ENCODE data around the gene SPDYE16.
"Not testable (repeated sequence)": the region's sequence is repeated elsewhere in the genome, so short reads cannot be mapped to it uniquely, and the experiment has no call there.

Gene SPDYE16

DNA sequence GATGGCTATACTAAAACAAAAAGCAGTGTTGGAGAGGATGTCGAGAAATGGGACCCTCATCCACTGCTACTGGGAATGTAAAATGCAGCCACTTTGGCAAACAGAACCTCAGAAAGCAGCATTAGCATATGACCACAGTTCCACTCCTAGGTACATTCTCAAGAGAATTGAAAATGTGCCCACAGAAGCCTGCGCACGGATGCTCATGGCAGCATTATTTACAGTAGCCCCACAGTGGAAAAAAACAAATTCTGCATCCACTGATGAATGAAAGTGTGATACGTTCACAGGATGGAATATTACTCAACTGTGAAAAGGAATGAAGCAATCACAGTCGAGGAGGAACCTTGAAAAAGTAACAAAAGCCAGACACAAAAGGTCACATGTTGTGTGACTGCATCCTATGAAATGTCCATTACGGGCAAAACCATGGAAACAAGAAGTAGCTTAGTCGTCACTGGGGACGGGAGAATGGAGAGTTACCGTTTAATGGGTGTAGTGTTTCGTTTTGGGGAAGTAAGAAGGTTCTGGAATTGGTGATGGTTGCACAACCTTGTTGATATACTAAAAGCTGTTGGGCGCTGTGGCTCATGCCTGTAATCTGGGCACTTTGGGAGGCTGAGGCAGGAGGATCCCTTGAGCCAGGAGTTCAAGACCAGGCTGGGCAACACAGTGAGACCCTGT is 35.2 kb downstream of the SPDYE16 start:
- H3K4me1 ChIP-seq (ENCODE audit: control insufficient read depth, low read depth, low read length) = peaks cover 9% of the 10 kb centered on the region
- H3K4me3 ChIP-seq (ENCODE audit: low read length) = no peak overlapping the region
- H3K9ac ChIP-seq (ENCODE audit: low read length) = no peak overlapping the region
- no peak overlapping the region for H3K27ac ChIP-seq (ENCODE audit: low read length)
- H3K27me3 ChIP-seq (ENCODE audit: control insufficient read depth, insufficient read depth, low read length) = no peaks in the 10 kb centered on the region
- no peaks in the 10 kb centered on the region for H3K9me3 ChIP-seq (ENCODE audit: control insufficient read depth, low read depth, low read length)
- no peaks in the 10 kb centered on the region for H3K36me3 ChIP-seq (ENCODE audit: control insufficient read depth, low read depth, low read length)

DNA sequence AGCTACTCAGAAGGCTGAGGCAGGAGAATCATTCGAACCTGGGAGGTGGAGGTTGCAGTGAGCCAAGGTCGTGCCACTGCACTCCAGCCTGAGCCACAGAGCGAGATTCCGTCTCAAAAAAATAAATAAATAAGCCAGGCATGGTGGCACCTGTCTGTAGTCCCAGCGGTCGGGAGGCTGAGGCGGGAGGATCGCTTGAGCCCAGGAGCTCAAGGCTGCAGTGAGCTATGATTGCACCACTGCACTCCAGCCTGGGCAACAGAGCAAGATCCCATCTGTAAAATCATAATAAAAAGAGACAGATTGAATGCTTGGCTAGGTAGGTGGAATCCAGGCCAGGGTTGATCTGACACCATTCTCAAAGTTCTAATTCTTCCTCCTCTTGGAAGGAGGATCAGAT is 36.5 kb downstream of the SPDYE16 start:
- not testable (repeated sequence) for H3K36me3 ChIP-seq (ENCODE audit: control insufficient read depth, low read depth, low read length); H3K4me1 ChIP-seq (ENCODE audit: control insufficient read depth, low read depth, low read length)

GRCh38 chr7:76506081-76506440 is 37.0 kb downstream of the SPDYE16 start:
- Histone ChIP-seq H3K36me3 (ENCODE audit: control insufficient read depth, low read depth, low read length) (peaks cover under 1% of the 10 kb centered on the region), H3K9me3 (ENCODE audit: control insufficient read depth, low read depth, low read length) (no peaks in the 10 kb centered on the region), H3K4me3 (ENCODE audit: low read length) (no peak overlapping the region), H3K27me3 (ENCODE audit: control insufficient read depth, insufficient read depth, low read length) (no peaks in the 10 kb centered on the region), H3K27ac (ENCODE audit: low read length) (no peak overlapping the region), H3K4me1 (ENCODE audit: control insufficient read depth, low read depth, low read length) (peaks cover 9% of the 10 kb centered on the region), H3K9ac (ENCODE audit: low read length) (no peak overlapping the region)

More for the DNA sequence above, 36.5 kb downstream of the SPDYE16 start:
- H3K4me3 ChIP-seq (ENCODE audit: low read length); H3K27me3 ChIP-seq (ENCODE audit: control insufficient read depth, insufficient read depth, low read length); H3K9ac ChIP-seq (ENCODE audit: low read length); H3K9me3 ChIP-seq (ENCODE audit: control insufficient read depth, low read depth, low read length); H3K27ac ChIP-seq (ENCODE audit: low read length): not testable (repeated sequence)

DNA sequence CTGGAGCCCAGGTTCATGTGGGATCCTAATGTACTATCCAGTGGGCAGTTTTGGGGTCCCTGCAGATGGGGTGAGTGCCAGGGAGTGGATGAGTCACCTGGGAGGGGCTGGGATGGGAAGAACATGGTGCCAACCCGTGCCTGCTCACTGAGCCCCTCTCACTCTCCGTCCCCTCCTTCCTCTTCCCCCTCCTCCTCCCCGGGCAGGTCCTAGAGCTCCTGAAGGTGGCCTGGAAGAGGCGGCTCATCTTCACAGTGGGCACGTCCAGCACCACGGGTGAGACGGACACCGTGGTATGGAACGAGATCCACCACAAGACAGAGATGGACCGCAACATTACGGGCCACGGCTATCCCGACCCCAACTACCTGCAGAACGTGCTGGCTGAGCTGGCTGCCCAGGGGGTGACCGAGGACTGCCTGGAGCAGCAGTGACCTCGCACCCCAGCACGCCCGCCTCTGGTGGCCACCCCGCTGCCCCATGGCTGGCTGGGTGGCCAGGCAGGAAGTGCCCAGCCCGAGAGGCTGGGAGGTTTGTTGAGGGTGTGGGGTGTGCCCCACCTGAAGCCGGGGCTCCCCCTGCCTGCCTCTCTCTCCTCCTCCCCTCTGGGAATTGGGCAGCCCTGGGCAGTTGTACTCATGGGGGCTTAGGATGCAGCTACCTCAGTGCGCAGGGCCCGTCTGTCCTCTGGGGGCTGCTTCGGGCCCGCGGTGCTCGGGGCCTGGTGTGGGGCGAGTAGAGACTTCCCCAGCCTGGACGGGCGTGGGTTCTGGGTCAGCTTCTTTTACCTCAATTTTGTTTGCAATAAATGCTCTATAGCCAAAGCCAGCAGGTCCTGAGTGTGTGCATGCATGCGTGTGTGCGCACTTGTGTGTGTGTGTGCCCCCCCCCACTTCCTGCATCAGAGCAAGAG is 37.7 kb downstream of the SPDYE16 start:
- H3K4me1 ChIP-seq (ENCODE audit: control insufficient read depth, low read depth, low read length) = peaks cover 7% of the 10 kb centered on the region
- no peak overlapping the region for H3K27ac ChIP-seq (ENCODE audit: low read length)
- no peaks in the 10 kb centered on the region for H3K27me3 ChIP-seq (ENCODE audit: control insufficient read depth, insufficient read depth, low read length)
- H3K9ac ChIP-seq (ENCODE audit: low read length) = no peak overlapping the region
- no peaks in the 10 kb centered on the region for H3K9me3 ChIP-seq (ENCODE audit: control insufficient read depth, low read depth, low read length)
- no peak overlapping the region for H3K4me3 ChIP-seq (ENCODE audit: low read length)
- H3K36me3 ChIP-seq (ENCODE audit: control insufficient read depth, low read depth, low read length) = peaks cover 3% of the 10 kb centered on the region

DNA sequence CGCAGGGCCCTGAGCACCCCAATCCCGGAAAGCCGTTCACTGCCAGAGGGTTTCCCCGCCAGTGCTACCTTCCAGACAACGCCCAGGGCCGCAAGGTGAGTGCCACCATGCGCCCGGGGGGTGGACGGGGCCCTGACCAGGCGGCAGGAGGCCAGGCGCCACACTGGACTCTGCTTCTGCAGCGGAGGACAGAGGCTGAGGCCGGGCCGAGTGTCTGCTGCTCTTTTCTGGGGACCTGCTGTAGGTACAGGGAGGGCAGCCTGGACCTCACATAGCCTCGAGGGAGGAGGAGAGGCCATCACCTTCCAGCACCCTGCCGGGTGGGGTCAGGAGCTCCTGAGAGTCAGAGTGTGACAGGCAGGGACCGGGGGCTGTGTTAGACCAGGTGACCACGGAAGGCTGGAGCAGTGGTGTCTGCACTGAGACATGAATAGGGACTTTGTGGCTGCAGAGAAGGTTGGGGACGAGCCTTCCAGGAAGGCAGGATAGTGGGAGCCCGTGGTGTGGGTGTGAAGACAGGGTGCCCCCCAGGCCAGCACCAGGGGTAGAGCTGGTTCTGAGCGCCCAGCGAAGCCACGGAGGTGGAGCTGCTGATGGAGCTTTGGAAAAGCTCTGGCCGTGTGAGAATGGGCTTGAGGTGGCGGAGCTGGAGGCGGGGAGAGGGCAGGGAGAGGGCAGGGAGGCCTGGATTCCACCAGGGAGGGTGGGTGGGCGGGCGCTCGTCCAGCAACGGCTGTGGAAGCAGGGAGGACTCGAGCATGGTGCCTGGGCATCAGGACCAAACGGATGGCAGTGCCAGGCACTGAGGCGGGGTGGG is 38.5 kb downstream of the SPDYE16 start:
- not testable (repeated sequence) for H3K9ac ChIP-seq (ENCODE audit: low read length); H3K4me3 ChIP-seq (ENCODE audit: low read length); H3K9me3 ChIP-seq (ENCODE audit: control insufficient read depth, low read depth, low read length); H3K4me1 ChIP-seq (ENCODE audit: control insufficient read depth, low read depth, low read length); H3K27ac ChIP-seq (ENCODE audit: low read length); H3K27me3 ChIP-seq (ENCODE audit: control insufficient read depth, insufficient read depth, low read length); H3K36me3 ChIP-seq (ENCODE audit: control insufficient read depth, low read depth, low read length)

DNA sequence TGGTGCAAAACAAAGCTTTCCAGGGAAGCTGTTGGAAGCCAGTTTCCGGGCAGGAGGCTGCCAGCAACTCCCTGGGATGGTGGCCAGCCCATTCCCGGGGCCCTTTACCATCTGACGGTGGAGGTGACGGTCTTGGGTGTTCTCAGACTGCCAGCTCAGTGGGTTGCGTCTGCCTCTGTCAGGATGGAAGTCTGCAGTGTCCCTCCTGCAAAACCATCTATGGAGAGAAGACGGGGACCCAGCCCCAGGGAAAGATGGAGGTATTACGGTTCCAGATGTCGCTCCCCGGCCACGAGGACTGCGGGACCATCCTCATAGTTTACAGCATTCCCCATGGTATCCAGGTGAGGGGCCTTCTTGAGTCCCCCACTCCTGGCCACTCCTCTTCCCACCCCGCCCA is 39.9 kb downstream of the SPDYE16 start:
- not testable (repeated sequence) for H3K27ac ChIP-seq (ENCODE audit: low read length); H3K36me3 ChIP-seq (ENCODE audit: control insufficient read depth, low read depth, low read length); H3K9me3 ChIP-seq (ENCODE audit: control insufficient read depth, low read depth, low read length); H3K4me1 ChIP-seq (ENCODE audit: control insufficient read depth, low read depth, low read length); H3K9ac ChIP-seq (ENCODE audit: low read length); H3K4me3 ChIP-seq (ENCODE audit: low read length); H3K27me3 ChIP-seq (ENCODE audit: control insufficient read depth, insufficient read depth, low read length)

- H3K9ac ChIP-seq (ENCODE audit: low read length); H3K27ac ChIP-seq (ENCODE audit: low read length); H3K9me3 ChIP-seq (ENCODE audit: control insufficient read depth, low read depth, low read length); H3K27me3 ChIP-seq (ENCODE audit: control insufficient read depth, insufficient read depth, low read length); H3K36me3 ChIP-seq (ENCODE audit: control insufficient read depth, low read depth, low read length); H3K4me1 ChIP-seq (ENCODE audit: control insufficient read depth, low read depth, low read length); H3K4me3 ChIP-seq (ENCODE audit: low read length): not testable (repeated sequence)
Observed at GRCh38 chr7:76502836-76503235, 40.3 kb downstream of the SPDYE16 start.

DNA sequence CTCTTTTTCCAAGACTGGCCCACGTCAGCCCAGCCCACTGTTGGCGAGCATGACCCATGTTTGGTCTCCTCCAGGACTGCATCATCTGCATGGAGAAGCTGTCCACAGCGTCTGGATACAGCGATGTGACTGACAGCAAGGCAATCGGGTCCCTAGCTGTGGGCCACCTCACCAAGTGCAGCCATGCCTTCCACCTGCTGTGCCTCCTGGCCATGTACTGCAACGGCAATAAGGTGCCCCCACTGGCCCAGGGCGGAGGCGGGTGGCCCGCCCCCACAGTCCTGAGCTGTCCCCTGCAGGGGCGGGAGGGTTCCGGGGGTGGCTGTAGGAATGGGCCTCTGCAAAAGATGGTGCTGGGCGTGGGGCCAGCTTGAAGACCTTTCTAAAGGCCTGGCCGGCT is 40.9 kb downstream of the SPDYE16 start:
- H3K9me3 ChIP-seq (ENCODE audit: control insufficient read depth, low read depth, low read length); H3K27me3 ChIP-seq (ENCODE audit: control insufficient read depth, insufficient read depth, low read length); H3K27ac ChIP-seq (ENCODE audit: low read length); H3K36me3 ChIP-seq (ENCODE audit: control insufficient read depth, low read depth, low read length); H3K9ac ChIP-seq (ENCODE audit: low read length); H3K4me1 ChIP-seq (ENCODE audit: control insufficient read depth, low read depth, low read length); H3K4me3 ChIP-seq (ENCODE audit: low read length): not testable (repeated sequence)

GRCh38 chr7:76499924-76500241 is 43.2 kb downstream of the SPDYE16 start:
- not testable (repeated sequence) for H3K9ac ChIP-seq (ENCODE audit: low read length); H3K27me3 ChIP-seq (ENCODE audit: control insufficient read depth, insufficient read depth, low read length); H3K4me1 ChIP-seq (ENCODE audit: control insufficient read depth, low read depth, low read length); H3K36me3 ChIP-seq (ENCODE audit: control insufficient read depth, low read depth, low read length); H3K4me3 ChIP-seq (ENCODE audit: low read length); H3K27ac ChIP-seq (ENCODE audit: low read length); H3K9me3 ChIP-seq (ENCODE audit: control insufficient read depth, low read depth, low read length)

DNA sequence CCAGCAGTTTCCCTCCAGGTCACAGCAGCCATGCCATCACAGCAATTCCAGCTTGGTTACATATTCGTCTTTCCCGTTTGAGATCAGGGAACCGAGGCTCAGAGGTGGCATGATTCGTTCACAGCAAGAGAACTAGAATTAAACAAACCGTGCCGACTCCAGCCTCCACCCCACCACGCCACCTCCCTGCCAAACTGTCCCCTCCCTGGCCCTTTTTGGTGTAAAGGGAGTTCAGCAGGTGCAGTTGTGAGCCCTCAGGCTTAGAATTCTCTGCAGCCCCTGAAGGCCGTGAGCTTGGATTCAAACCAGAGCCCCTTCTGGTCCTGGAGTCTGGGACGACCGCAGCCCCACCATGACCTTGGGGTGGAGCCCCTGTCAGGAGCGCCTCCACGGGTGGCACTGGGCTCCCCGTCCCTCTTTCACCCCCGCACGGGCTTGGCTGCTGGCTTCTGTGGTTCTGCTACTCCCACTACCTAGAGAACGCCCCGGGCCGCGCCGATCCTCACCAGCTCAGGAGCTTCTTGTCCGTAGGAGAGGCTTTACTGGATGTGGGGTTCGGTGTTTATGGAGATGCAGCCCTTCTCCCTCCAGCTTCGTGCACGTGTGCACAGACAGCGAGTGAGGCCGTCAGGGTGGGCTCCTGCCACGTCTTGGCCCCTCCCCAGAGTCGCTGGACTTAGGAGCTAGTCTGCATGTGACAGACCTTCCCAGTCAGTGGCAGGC is 43.7 kb downstream of the SPDYE16 start:
- H3K9ac ChIP-seq (ENCODE audit: low read length); H3K9me3 ChIP-seq (ENCODE audit: control insufficient read depth, low read depth, low read length); H3K4me1 ChIP-seq (ENCODE audit: control insufficient read depth, low read depth, low read length); H3K27ac ChIP-seq (ENCODE audit: low read length); H3K4me3 ChIP-seq (ENCODE audit: low read length); H3K27me3 ChIP-seq (ENCODE audit: control insufficient read depth, insufficient read depth, low read length); H3K36me3 ChIP-seq (ENCODE audit: control insufficient read depth, low read depth, low read length): not testable (repeated sequence)

DNA sequence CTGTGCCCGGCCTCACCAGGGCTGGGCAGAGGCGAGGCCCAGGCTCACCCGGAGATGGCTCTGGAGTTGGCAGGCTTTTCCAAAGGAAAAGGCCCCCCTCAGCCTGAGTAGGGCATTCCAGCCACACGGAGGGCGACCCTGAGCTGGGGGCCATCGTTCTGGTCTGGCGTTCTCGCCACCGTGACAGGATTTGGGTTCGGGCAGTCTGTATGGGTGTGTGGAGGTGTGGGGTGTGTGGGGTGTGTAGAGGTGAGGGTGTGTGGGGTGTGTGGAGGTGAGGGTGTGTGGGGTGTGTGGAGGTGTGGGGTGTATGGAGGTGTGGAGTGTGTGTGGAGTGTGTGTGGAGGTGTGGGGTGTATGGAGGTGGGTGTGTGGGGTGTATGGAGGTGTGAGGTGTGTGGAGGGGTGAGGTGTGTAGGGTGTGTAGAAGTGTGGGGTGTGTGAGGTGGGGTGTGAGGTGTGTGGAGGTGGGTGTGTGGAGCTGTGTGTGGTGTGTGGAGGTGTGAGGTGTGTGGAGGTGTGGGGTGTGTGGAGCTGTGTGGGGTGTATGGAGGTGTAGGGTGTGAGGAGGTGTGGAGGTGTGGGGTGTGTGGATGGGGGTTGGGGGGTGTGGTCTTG is 44.4 kb downstream of the SPDYE16 start:
- not testable (repeated sequence) for H3K9me3 ChIP-seq (ENCODE audit: control insufficient read depth, low read depth, low read length); H3K4me1 ChIP-seq (ENCODE audit: control insufficient read depth, low read depth, low read length); H3K27me3 ChIP-seq (ENCODE audit: control insufficient read depth, insufficient read depth, low read length); H3K36me3 ChIP-seq (ENCODE audit: control insufficient read depth, low read depth, low read length); H3K4me3 ChIP-seq (ENCODE audit: low read length); H3K9ac ChIP-seq (ENCODE audit: low read length); H3K27ac ChIP-seq (ENCODE audit: low read length)

Measured in iPS-18a (cell line).